GM23338 (cell line): Measurements from ENCODE around the gene CFHR3.
"Not testable (repeated sequence)": the region's sequence is repeated elsewhere in the genome, so short reads cannot be mapped to it uniquely, and the experiment has no call there.

Experiments
- EZH2 ChIP-seq: fragments of 200-600 bp; sonication (generic); IDR thresholded peaks from one replicate; pipeline ENCODE4 v1.8.0; 2017; ENCODE audit warnings: antibody characterized with exemption, mild to moderate bottlenecking, low read depth; ENCODE audit not compliant: unreplicated experiment
- TF ChIP-seq, protein P1 (sequence below), 2 experiments: fragments of 200-600 bp in 1 of 2; sonication (generic) in 1 of 2; conservative IDR thresholded peaks; 2 replicates each; pipeline versions ENCODE4 v1.5.1 to v1.6.1; 2016 to 2017; ENCODE audit warnings: antibody characterized with exemption in 2 of 2, low read depth in 2 of 2, mild to moderate bottlenecking in 2 of 2, moderate library complexity in 1 of 2

DNA sequence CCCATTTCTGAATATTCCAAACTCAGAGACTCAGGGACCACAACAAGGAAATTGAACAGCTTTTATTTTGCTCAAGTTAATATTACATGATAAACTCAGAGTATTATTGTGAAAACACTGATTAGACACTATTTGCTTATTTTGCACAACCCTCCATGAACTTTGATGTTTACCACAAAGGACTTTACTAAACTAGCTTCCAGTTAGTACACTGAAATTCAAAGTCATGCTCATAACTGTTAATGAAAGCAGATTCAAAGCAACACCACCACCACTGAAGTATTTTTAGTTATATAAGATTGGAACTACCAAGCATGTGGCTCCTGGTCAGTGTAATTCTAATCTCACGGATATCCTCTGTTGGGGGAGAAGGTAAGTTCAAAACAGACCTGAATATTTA is 44.9 kb downstream of the CFHR3 start, which contains the start of gene CFHR1:
- TF ChIP-seq, protein P1, sequence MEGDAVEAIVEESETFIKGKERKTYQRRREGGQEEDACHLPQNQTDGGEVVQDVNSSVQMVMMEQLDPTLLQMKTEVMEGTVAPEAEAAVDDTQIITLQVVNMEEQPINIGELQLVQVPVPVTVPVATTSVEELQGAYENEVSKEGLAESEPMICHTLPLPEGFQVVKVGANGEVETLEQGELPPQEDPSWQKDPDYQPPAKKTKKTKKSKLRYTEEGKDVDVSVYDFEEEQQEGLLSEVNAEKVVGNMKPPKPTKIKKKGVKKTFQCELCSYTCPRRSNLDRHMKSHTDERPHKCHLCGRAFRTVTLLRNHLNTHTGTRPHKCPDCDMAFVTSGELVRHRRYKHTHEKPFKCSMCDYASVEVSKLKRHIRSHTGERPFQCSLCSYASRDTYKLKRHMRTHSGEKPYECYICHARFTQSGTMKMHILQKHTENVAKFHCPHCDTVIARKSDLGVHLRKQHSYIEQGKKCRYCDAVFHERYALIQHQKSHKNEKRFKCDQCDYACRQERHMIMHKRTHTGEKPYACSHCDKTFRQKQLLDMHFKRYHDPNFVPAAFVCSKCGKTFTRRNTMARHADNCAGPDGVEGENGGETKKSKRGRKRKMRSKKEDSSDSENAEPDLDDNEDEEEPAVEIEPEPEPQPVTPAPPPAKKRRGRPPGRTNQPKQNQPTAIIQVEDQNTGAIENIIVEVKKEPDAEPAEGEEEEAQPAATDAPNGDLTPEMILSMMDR (conservative IDR thresholded peaks at IDR 0.05; ENCODE audit: low read depth in 2 of 2): not testable (repeated sequence)
- not testable (repeated sequence) for TF ChIP-seq EZH2
